Progenitor cell of endocrine pancreas (in vitro differentiated cells): ENCODE data around the gene BST2. TPM values are rescaled to one million over a fixed set of nuclear protein-coding genes. Genes with fewer than 3 reads are reported as not detected.

Experiments
- DNase-seq: peaks from one replicate; pipeline ENCODE4 v3.0.0; 2021; ENCODE audit warnings: low spot score; ENCODE audit not compliant: unreplicated experiment
- H3K27ac Mint-ChIP-seq: 2 replicates; pipeline ENCODE4 v1.8.0; 2021; ENCODE audit warnings: mild to moderate bottlenecking, moderate library complexity, mixed read lengths
- H3K27me3 Mint-ChIP-seq: 2 replicates; pipeline ENCODE4 v1.8.0; 2021; ENCODE audit warnings: mixed read lengths
- H3K36me3 Mint-ChIP-seq: 2 replicates; pipeline ENCODE4 v1.8.0; 2022; ENCODE audit warnings: mixed read lengths; ENCODE audit not compliant: insufficient read depth
- H3K4me1 Mint-ChIP-seq: 2 replicates; pipeline ENCODE4 v1.8.0; 2021; ENCODE audit warnings: low read depth, mixed read lengths
- H3K4me3 Mint-ChIP-seq: 2 replicates; pipeline ENCODE4 v1.8.0; 2021; ENCODE audit warnings: low read depth, mild to moderate bottlenecking, moderate library complexity, mixed read lengths
- H3K9me3 Mint-ChIP-seq: 2 replicates; pipeline ENCODE4 v1.8.0; 2021; ENCODE audit warnings: low read depth, mixed read lengths
- CTCF ChIP-seq: fragments of 200-600 bp; sonication (generic); IDR thresholded peaks from one replicate; pipeline ENCODE4 v1.5.0; 2021; ENCODE audit warnings: antibody characterized with exemption, mild to moderate bottlenecking; ENCODE audit not compliant: unreplicated experiment
- total RNA-seq: library from RNA; stranded (reverse); gene quantifications from 2 replicates; pipeline ENCODE4 v1.2.1, GENCODE V29; 2021

BST2 gene
- total RNA-seq, 1 donor from 2014 or later: 0.67 TPM

DNA sequence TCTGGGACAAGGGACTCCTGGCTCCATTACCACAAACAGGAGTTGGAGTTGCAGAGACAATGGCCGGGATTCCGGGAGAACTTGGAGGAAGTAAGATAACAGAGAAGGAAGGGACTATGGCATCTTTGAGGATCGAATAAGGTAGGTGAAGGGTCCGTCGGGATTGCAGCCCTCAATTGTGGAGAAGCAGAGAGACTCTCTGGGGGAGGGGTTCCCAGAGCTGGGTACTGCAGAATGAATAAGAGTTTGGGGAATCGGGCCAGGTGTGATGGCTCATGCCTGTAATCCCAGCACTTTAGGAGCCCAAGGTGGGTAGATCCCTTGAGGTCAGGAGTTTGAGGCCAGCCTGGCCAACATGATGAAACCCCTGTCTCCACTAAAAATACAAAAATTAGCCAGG is 3.8 kb downstream of the BST2 start:
- Mint-ChIP-seq H3K4me1 (peaks cover 1% of the 10 kb centered on the region), H3K36me3 (no peaks in the 10 kb centered on the region), H3K27ac (no peak overlapping the region), H3K27me3 (peaks cover 3% of the 10 kb centered on the region), H3K9me3 (no peaks in the 10 kb centered on the region), H3K4me3 (no peak overlapping the region)
- no peak for TF ChIP-seq CTCF
- no peak for DNase-seq

DNA sequence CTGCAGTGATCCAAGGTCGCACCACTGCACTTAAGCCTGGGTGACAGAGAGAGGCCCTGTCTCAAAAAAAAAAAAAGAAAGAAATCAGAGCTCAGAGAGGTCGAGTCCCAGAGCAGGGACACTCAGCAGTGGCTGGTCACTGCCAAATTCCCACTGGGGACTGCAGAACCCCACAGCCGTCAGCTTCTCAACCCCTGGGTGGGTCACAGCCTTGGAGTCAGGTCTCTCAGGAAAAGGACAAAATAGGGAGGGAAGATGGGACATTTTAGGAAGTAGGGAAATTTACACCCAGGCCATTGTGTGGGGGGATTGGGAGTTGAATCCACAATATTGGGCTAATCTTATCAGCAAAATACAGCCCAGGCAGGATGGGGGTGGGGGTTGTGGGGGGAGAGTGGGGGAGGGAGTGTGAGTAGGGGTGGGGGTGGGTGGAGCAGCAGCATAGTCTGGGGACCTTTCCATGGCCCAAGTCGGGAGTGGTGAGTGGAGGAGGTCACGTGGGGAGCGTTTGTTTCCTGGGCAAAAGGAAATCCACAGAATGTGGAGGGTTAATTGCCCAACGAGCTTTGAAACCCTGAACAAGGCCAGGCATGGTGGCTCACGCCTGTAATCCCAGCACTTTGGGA is 6.4 kb downstream of the BST2 start:
- DNase-seq: no peak
- no peaks in the 10 kb centered on the region for H3K4me1 Mint-ChIP-seq
- H3K9me3 Mint-ChIP-seq: no peaks in the 10 kb centered on the region
- H3K27ac Mint-ChIP-seq: peak overlapping the region; percentile 52
- no peaks in the 10 kb centered on the region for H3K36me3 Mint-ChIP-seq
- H3K27me3 Mint-ChIP-seq: peaks cover 3% of the 10 kb centered on the region
- TF ChIP-seq CTCF: no peak
- H3K4me3 Mint-ChIP-seq: no peak overlapping the region

DNA sequence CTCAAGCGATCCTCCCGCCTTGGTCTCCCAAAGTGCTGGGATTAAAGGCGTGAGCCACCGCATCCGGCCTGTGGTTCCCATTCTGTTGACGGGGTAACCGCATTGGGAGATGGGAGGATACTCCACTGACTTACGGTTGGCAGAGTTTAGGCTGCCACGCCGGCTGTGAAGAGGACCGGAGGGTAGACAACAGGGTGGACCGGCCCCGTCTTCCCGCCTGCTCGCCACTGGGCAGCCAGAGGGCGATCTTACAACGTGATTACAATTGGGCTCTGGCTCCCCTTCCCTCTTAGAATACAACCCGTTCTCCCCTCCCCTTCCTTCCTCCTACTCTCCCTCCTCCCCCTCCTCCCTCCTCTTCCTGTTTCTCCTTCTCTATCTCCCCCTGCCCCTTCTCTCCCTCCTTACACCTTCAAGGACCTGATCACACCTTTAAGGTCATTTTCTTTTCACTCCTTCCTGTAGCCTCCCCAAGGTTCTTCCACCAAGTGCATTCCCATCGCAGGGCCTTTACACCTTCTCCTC is 10.5 kb downstream of the BST2 start:
- Mint-ChIP-seq H3K9me3 (no peaks in the 10 kb centered on the region), H3K4me3 (no peak overlapping the region), H3K27ac (no peak overlapping the region), H3K36me3 (peaks cover 1% of the 10 kb centered on the region), H3K4me1 (peaks cover 7% of the 10 kb centered on the region), H3K27me3 (peaks cover 6% of the 10 kb centered on the region)
- peak; percentile 55 for TF ChIP-seq CTCF
- DNase-seq: no peak

DNA sequence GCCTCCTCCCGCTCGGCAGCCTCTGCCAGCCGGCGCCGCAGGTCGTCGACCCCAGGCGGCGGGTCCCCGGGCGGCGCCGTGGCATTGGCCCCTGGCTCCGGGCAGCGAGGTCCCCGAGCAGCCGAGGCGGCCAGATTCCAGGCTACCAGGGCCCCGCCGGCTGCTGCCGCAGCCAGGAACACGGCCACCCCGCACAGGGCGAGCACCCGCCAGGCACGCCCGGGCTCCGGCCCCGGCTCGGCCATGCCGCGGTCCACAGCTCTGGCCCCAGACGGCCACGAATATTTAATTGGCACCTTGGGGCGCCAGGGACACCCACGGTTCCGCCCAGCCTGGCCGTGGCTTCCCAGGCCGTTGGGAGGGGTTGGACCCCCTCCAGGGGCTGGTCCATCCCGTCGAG is 11.5 kb downstream of the BST2 start, which contains the start of gene CCDC194:
Gene CCDC194, minus strand, starts transcription at position 283 of the 400 bp plus-strand sequence. Its CDS starts 38 bp downstream, at position 245.
- no peak for DNase-seq
- peaks cover 7% of the 10 kb centered on the region for H3K4me1 Mint-ChIP-seq
- H3K9me3 Mint-ChIP-seq: peaks cover 4% of the 10 kb centered on the region
- peaks cover 11% of the 10 kb centered on the region for H3K27me3 Mint-ChIP-seq
- H3K36me3 Mint-ChIP-seq: peaks cover 3% of the 10 kb centered on the region
- H3K27ac Mint-ChIP-seq: no peak within 1 kb of the TSS
- TF ChIP-seq CTCF: no peak
- H3K4me3 Mint-ChIP-seq: no peak within 1 kb of the TSS

GRCh38 chr19:17393002-17393401 is 12.4 kb downstream of the BST2 start:
- H3K27me3 Mint-ChIP-seq: peaks cover 11% of the 10 kb centered on the region
- H3K9me3 Mint-ChIP-seq: peaks cover 4% of the 10 kb centered on the region
- DNase-seq: no peak
- H3K4me1 Mint-ChIP-seq: peaks cover 7% of the 10 kb centered on the region
- no peak overlapping the region for H3K27ac Mint-ChIP-seq
- H3K4me3 Mint-ChIP-seq: no peak overlapping the region
- TF ChIP-seq CTCF: no peak
- H3K36me3 Mint-ChIP-seq: peaks cover 3% of the 10 kb centered on the region
